ENCODE results near the gene CST1.

The CST1 gene

GRCh38 chr20:23697947-23698346, 52.8 kb downstream of the CST1 start:
- DNase-seq, result no peak
